OCI-LY1 (cell line): Measurements from ENCODE around the gene C1QB.

ENCODE experiments used
- CTCF ChIP-seq: fragments of 200-600 bp; sonication (generic), shearing (Covaris generic); IDR thresholded peaks from 2 replicates; pipeline ENCODE4 v1.5.1; 2017; ENCODE audit warnings: mild to moderate bottlenecking, antibody characterized with exemption, low read length, moderate library complexity, mixed read lengths
- EZH2 ChIP-seq: fragments of 200-600 bp; sonication (generic), shearing (Covaris generic); IDR thresholded peaks from 2 replicates; pipeline ENCODE4 v1.8.0; 2017; ENCODE audit warnings: borderline replicate concordance, mixed run types, mild to moderate bottlenecking, antibody characterized with exemption, low read length, moderate library complexity, mixed read lengths

GRCh38 chr1:22670352-22670975 is 17.4 kb downstream of the C1QB start:
- no peak for TF ChIP-seq CTCF
- no peak for TF ChIP-seq EZH2
